ENCODE data around the gene AKAP5. TPM values are rescaled to one million over a fixed set of nuclear protein-coding genes. Genes with fewer than 3 reads are reported as not detected.

The AKAP5 gene
- polyA plus RNA-seq, 1 donor (not counting 4 experiments of a cell fraction or from before 2014, with no cell fraction given): 0.08 TPM

DNA sequence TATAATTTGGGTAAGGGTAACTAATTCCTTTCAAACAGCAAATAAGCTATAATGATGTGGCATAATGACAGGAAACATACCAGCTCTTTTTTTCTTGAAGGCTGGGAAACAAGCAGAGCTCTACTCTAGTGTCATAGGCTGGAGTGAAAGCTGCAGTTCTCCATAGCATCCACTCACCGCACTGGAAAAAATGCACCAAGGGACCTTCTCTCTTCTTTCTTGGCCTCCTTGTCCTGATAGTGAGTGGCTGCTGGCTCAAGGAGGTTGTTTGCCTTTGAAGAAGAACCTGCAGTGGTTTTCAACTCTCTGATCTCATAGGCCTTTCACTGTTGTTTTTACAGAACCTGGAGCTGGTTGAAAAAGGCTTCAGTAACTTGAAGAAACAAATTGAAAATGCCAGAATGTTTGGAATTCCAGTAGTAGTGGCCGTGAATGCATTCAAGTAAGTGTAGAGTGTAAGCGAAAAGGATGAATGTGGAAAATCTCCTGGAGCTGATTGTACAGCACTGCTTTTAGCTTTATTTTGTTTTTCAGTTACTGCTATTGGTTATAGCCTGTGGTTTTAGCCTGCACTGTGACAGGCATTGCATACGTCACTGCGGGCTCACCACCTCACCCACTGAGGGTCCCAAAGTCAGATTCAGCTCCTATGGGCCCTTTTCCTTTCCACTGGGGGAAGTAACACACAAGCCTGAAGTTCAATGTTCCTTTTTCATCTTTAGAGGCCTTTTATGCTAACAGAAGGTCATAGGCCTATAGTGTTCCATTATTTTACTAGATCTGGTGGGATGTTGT, 17.2 kb upstream of the AKAP5 start:
- Histone ChIP-seq H3K9me1 (ENCODE audit: control insufficient read depth, extremely low read depth, insufficient read depth, low read length) (no peaks in the 10 kb centered on the region), H3K4me1 (ENCODE audit: control insufficient read depth, extremely low read depth, insufficient read depth, low read length) (no peaks in the 10 kb centered on the region), H4K20me1 (ENCODE audit: control insufficient read depth, extremely low read depth, insufficient read depth, low read length) (no peaks in the 10 kb centered on the region), H2AFZ (ENCODE audit: control insufficient read depth, low read length) (no peak overlapping the region), H3K4me3 (ENCODE audit: control insufficient read depth in 2 of 3, extremely low read depth in 1 of 3, insufficient read depth in 2 of 3, low read depth in 1 of 3, low read length in 3 of 3) (no peak overlapping the region), H3K36me3 (ENCODE audit: control insufficient read depth in 2 of 2, extremely low read depth in 1 of 2, insufficient read depth in 2 of 2, low read length in 2 of 2) (peaks cover 29 to 41% of the 10 kb centered on the region in 2 experiments), H3K9ac (ENCODE audit: control insufficient read depth, extremely low read depth, insufficient read depth, low read length) (no peak overlapping the region), H3K79me2 (ENCODE audit: control insufficient read depth, insufficient read depth, low read length) (no peaks in the 10 kb centered on the region), H3K27ac (ENCODE audit: control insufficient read depth, insufficient read depth, low read length) (no peak overlapping the region), H3K4me2 (ENCODE audit: control insufficient read depth, extremely low read depth, insufficient read depth, low read depth, low read length) (no peak overlapping the region), H3K27me3 (ENCODE audit: control insufficient read depth, extremely low read depth, insufficient read depth, low read length) (no peaks in the 10 kb centered on the region), H3K9me3 (ENCODE audit: control insufficient read depth, low read depth, low read length) (no peaks in the 10 kb centered on the region)
- DNase-seq (ENCODE audit: low read depth, low spot score) (no peak), FAIRE-seq (no peak)
- dilution Hi-C loops (cut with MboI; ENCODE audit: extremely low pct_ligation_motif_present, low sequenced_read_pairs): no loop called here
- TF ChIP-seq EZH2 (IDR thresholded peaks at IDR 0.05; ENCODE audit: low read length): no peak
- TF ChIP-seq, protein P1, sequence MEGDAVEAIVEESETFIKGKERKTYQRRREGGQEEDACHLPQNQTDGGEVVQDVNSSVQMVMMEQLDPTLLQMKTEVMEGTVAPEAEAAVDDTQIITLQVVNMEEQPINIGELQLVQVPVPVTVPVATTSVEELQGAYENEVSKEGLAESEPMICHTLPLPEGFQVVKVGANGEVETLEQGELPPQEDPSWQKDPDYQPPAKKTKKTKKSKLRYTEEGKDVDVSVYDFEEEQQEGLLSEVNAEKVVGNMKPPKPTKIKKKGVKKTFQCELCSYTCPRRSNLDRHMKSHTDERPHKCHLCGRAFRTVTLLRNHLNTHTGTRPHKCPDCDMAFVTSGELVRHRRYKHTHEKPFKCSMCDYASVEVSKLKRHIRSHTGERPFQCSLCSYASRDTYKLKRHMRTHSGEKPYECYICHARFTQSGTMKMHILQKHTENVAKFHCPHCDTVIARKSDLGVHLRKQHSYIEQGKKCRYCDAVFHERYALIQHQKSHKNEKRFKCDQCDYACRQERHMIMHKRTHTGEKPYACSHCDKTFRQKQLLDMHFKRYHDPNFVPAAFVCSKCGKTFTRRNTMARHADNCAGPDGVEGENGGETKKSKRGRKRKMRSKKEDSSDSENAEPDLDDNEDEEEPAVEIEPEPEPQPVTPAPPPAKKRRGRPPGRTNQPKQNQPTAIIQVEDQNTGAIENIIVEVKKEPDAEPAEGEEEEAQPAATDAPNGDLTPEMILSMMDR (optimal IDR thresholded peaks at IDR 0.05 in 1 of 3, IDR thresholded peaks at IDR 0.05 in 1 of 3, conservative IDR thresholded peaks at IDR 0.05 in 1 of 3; ENCODE audit: extremely low read depth in 1 of 3, insufficient read depth in 2 of 3, low read length in 3 of 3): no peak

DNA sequence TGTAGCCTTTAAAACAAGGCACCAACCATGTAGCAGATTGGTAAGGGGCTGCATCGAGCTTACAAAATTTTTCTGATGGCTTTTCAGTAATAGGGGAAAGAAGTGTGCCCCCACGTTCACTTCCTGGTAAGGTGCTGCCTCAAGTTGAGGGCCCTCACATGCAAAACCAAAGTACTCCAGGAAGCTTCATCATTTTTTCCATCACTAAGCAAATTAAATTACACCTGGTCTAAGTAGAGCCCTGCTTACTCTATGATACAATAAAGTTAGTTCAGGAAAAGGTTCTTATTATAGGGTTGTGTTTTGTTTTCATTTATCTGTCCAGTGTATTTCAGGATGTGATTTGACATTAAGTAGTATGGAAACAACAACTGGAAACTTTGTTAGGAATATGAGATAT, 15.0 kb upstream of the AKAP5 start:
- Histone ChIP-seq H3K9me1 (ENCODE audit: control insufficient read depth, extremely low read depth, insufficient read depth, low read length) (no peaks in the 10 kb centered on the region), H3K4me1 (ENCODE audit: control insufficient read depth, extremely low read depth, insufficient read depth, low read length) (no peaks in the 10 kb centered on the region), H3K4me3 (ENCODE audit: control insufficient read depth in 2 of 3, extremely low read depth in 1 of 3, insufficient read depth in 2 of 3, low read depth in 1 of 3, low read length in 3 of 3) (no peak overlapping the region), H3K9ac (ENCODE audit: control insufficient read depth, extremely low read depth, insufficient read depth, low read length) (no peak overlapping the region), H4K20me1 (ENCODE audit: control insufficient read depth, extremely low read depth, insufficient read depth, low read length) (no peaks in the 10 kb centered on the region), H3K36me3 (ENCODE audit: control insufficient read depth in 2 of 2, extremely low read depth in 1 of 2, insufficient read depth in 2 of 2, low read length in 2 of 2) (peaks cover 24 to 29% of the 10 kb centered on the region in 2 experiments), H2AFZ (ENCODE audit: control insufficient read depth, low read length) (no peak overlapping the region), H3K9me3 (ENCODE audit: control insufficient read depth, low read depth, low read length) (no peaks in the 10 kb centered on the region), H3K27me3 (ENCODE audit: control insufficient read depth, extremely low read depth, insufficient read depth, low read length) (no peaks in the 10 kb centered on the region), H3K27ac (ENCODE audit: control insufficient read depth, insufficient read depth, low read length) (no peak overlapping the region), H3K79me2 (ENCODE audit: control insufficient read depth, insufficient read depth, low read length) (no peaks in the 10 kb centered on the region), H3K4me2 (ENCODE audit: control insufficient read depth, extremely low read depth, insufficient read depth, low read depth, low read length) (no peak overlapping the region)
- DNase-seq (ENCODE audit: low read depth, low spot score): no peak
- TF ChIP-seq, protein P1 (optimal IDR thresholded peaks at IDR 0.05 in 1 of 3, IDR thresholded peaks at IDR 0.05 in 1 of 3, conservative IDR thresholded peaks at IDR 0.05 in 1 of 3; ENCODE audit: extremely low read depth in 1 of 3, insufficient read depth in 2 of 3, low read length in 3 of 3): no peak
- TF ChIP-seq EZH2 (IDR thresholded peaks at IDR 0.05; ENCODE audit: low read length): no peak
- dilution Hi-C loops (cut with MboI; ENCODE audit: extremely low pct_ligation_motif_present, low sequenced_read_pairs): no loop called here
- FAIRE-seq: no peak

Data from keratinocyte (primary cell).